Measurements from ENCODE around the gene GSG1L.
"Not testable (repeated sequence)": the region's sequence is repeated elsewhere in the genome, so short reads cannot be mapped to it uniquely, and the experiment has no call there.

GSG1L gene

DNA sequence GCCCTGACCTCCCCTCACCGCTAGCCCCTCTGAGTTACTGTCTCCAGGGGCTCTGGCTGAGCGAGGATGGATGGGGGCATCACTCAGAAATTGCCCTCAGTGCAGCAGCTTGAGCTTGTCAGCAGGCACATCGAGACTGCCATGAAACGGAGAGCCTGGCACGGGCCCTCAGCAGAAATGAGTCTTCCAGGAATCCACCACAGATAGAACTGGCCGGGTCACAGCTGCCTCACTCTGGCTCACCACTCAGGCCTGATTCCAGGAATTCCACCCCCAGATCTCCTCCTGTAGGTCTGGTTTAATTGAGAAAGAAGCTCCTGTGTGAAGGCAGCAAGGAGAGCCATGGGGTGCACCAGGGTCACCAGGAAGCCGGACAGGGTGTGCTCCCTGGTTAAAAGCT lies 85.5 kb downstream of the GSG1L start:
- DNase-seq, result no peak

- no peak for DNase-seq
These were observed 86.5 kb downstream of the GSG1L start for GRCh38 chr16:27976990-27977389.

DNA sequence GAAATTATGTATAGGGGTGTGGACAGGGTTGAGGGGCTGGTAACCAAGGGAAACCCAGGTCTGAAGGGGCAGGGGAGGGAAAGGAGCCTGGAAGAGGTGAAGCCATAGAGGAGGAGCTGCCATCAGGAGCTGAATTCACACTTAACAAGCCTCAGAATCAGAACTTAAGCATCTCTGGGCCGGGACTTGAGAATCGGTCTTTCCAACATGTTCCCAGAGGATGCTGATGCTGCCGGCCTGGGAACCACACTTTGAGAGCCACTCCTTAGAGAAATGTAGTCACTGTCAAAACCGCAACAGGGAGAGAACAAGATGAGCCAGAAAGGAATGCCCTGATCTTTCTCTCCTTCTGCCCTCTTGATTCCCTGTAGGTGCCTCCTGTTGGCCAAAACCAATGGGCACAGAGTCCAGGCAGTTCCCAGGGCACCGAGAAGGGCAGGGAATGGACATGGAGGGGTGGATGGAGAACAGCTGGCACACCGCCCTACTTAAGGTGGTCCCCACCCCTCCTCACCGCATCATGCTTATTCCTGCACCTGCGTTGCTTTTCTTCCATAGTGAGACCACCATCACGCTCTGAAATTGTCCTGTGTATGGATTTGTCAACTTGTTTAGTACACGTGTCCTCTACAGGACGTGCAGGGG lies 88.5 kb downstream of the GSG1L start:
- DNase-seq, result no peak

DNA sequence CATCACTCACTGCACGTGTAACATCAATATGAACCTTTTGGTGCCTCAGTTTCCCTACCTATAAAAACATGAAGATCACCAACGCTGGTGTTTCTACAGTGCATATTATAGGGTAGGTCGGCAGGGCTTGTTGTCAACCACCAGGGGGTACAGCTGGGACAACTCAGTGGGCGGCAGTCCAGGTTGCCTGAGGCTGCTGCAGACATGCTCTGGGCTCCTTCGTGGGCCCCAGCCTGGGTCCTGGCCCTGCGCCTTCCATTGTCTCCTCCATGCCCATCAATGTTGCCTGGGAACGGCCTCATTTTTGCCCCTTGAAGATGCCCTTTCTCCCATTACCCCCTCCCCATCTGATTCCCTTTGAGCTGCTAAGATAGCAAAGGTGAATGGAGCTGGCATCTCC lies 89.8 kb downstream of the GSG1L start:
- no peak for DNase-seq

DNA sequence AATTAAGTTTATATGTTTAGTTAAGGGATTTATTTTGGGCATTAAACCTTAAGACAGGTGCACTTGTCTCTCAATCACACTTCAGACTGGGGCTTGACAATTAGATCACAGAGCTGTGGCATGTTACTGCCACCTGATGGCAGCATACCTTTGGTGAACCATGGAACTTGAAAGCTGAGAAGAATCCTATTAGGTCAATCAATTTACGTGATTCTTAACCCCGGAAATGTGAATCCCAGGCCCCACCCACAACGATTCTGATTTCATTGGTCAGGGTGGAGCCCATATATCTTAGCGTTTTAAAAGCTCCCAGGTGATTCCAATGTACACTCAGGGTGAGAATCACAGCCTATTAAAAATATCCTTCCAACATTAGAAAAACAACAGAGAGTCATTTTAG lies 91.0 kb downstream of the GSG1L start:
- no peak for DNase-seq

GRCh38 chr16:27969574-27969973 lies 93.9 kb downstream of the GSG1L start:
- DNase-seq, result no peak

- no peak for DNase-seq
These were observed 96.3 kb downstream of the GSG1L start for GRCh38 chr16:27967169-27967568.

GRCh38 chr16:27966756-27967155 lies 96.8 kb downstream of the GSG1L start:
- no peak for DNase-seq

DNA sequence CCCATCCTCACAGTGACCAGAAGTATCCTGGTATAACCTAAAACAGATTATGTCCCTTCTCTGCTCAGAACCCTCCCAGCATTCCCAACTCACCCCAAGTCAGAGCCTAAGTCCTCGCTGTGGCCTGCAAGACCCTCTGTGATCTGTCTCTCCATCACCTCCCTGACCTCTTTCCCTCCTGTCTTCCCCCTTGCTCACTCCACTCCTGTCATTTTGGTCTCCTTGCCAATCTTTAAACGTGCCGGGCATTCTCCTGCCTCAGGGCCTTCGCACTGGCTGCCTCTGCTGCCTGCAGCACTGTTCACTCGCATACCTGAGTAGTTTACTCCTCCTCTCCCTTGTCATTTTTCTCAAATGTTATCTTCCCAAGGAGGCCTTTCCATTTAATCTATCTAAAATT lies 97.7 kb downstream of the GSG1L start:
- no peak for DNase-seq

- no peak for DNase-seq
These were observed 100.0 kb downstream of the GSG1L start for GRCh38 chr16:27963471-27963965.

DNA sequence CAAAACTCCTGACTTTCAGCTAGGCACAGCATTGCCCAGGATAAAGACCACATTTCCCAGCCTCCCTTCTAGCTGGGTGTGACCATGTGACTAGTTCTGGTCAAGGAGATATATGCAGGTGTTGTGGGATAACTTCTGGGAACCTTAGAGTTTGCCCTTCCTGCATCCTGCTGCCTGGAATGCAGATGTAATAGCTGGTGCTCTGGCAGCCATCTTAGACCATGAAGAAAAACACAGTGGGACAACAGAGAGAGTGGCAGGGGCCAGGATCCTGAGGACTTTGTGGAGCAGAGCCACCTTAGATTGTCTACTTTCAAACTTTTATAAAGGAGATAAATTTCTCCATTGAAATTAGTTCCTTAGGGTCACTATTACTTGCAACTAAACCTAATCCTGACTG lies 101.3 kb downstream of the GSG1L start:
- DNase-seq, result no peak

GRCh38 chr16:27961296-27961620 lies 102.3 kb downstream of the GSG1L start:
- no peak for DNase-seq

DNA sequence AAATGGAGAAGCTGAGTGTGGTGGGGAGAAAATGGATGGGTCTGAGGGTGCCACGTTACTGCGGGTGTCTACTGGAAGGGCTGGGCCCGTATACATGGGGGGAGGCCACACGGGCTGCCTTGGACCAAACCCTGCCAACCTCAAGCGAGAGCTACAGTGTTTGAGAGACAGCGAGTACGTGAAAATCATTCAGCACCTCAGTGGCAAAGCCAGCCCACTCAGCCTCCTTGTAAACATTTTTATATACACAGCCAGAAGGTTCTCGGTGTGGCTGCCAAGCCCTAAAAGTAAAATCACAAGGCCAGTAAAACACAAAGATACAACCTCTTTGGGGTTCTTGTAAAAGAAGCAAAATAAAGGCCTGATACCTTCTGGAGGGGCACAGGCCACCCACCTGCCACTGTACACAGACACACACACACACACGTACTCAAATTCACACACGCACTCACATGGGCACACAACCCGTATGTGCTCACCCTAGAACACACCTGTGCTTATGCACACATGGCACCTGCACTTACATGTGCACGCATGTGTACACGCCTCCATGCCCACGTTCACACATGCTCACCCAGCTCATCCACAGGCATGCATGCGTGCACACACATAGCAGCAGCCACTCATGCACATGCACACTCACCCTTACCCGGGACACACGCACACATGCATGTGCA lies 102.8 kb downstream of the GSG1L start:
- no peak for DNase-seq

DNA sequence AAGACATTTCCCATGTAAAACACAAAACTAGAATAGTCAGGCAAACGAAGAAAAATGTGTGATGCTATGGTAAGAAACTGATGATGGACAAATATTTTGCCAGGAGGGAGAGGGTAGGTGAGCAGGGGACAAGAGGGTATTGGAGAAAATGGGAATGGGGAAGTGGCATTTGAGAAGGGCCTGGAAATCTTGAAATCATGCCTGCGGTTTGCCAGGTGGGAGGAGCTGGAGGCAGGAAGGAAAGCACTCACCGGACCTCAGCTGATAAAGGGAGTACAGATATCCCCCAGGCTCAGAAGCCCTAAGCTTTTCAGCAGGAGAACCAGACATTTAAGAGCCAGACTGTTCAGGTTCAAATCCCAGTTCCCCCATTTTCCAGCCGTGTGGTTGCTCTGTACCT lies 103.6 kb downstream of the GSG1L start:
- DNase-seq, result no peak

DNA sequence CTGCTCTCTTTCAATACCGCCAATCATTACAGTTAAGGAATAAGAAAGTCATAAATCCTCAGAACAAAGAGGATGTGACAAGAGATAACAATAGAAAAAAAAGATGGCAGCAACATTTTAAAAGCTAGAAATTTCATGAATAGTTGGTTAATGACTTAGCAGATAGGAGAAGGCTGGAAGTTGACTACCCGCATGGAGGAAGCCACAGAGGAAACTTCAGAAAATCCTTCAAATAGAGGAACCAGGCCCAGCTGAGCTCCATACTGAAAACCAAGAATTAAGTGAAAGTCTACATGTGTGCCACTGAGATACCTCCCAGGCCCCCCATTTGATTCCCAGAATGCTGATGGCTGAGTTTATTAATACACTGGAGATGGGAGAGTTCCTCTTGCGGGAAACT lies 109.3 kb downstream of the GSG1L start:
- DNase-seq, result no peak

DNA sequence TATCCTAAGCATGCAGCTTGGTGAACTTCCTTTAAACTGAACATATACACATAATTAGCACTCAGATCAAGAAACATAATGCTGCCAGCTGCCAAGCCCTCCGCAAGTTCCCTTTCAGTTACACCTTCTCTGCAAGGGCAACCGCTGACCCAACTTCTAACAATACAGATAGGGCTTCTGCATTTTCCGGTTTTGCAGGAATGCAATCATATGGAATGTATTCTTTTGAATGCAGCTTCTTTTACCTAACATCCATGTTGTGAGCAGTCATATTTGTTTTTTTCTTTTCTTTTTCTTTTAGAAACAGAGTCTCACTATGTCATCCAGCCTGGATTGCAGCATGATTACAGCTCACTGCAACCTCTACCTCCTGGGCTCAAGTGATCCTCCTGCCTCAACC lies 110.7 kb downstream of the GSG1L start:
- no peak for DNase-seq

DNA sequence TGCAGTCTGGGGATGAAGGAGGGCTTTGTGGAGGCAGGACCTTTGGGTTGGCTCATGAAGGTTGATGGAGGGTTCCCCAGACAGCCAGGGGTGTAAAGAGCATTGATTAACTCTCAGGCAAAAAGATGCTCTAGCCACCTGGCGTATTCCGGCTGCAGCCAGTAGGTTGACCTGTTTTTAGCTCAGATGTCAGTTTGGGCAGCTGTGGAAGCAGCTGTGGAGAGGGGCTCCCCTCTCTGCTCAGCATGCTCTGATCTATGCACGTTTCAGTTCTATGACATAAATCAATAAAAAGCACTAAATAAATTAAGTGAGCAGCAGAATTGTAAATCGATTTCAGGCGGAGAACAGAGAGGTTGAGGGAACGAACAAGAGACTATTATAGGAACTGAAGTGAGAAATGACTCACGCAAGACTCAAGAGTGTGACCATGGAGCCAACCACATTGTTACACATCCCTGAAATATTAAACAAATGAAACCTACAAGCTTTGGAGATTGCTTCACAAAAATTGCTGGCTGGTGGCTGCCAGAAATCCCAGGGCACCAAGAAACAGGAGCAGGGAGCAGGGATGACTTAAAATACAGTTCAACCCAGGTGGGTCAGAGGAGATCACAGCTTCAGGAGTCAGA lies 111.9 kb downstream of the GSG1L start:
- DNase-seq, result no peak

- no peak for DNase-seq
These were observed 113.2 kb downstream of the GSG1L start for GRCh38 chr16:27950206-27950887.

- DNase-seq, result no peak
These were observed 115.8 kb downstream of the GSG1L start for GRCh38 chr16:27947696-27948095.

DNA sequence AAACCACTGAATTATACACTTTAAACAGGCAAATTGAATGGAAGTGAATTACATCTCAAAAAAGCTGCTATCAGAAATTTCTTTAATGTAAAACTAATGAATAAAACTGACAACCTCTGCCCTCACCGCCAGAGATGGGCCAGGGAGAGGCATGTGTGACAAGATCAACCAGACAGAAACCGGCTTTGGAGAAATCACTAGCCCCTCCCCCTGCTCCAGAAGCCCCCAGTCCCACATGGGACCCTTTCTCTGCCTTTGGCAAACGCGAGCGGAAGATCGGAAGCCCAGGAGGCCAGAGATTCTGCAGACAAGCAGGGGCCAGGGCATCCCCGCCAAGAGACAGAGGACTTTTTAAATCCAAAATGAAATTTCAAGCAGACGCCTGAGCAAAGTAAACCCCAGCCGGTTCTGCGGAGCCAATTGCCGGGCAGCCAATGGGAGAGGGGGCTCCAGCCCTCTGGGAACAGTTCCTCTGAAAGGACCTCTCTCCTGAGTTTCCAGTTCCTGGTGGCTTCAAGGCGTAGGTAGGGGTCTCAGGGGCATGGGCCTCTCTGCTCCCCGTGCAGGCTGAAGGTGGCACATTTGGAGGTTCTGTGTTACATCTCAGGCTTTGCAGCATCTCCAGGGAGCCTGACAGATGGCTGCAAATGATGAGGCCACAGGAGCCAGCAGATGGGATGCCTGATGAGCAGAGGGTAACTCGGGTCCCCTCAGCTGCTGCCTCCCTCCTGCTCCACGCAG lies 118.1 kb downstream of the GSG1L start:
- no peak for DNase-seq

DNA sequence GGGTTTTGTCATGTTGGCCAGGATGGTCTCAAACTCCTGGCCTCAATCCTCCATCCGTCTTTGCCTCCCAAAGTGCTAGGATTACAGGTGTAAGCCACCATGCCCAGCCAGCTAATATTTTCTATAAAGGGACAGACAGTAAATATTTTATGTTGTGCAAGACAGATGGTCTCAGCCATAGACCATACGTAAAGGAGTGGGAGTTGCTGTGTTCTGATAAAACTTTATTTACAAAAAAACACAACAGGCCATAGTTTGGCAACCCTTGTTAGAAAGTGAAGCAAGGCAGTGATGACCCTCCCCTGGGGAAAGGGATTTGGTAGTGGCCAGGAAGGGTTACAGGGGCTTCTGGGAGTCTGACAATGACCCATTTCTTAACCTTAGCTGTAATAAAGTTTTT lies 119.7 kb downstream of the GSG1L start:
- no peak for DNase-seq

GRCh38 chr16:27942071-27942470 lies 121.4 kb downstream of the GSG1L start:
- DNase-seq, result not testable (repeated sequence)

GRCh38 chr16:27935076-27935475 lies 128.4 kb downstream of the GSG1L start:
- DNase-seq, result no peak

All from NCI-H2081 treated with DMSO at 0.1 percent for 48 hours (cell line).